Lower leg skin (tissue), 3 donors: ENCODE data around the gene OLAH.

Experiments used
- CTCF ChIP-seq, 3 donors: fragments of 450-650 bp; IDR thresholded peaks; one replicate each; pipeline ENCODE4 v1.5.1; 2016; ENCODE audit warnings: antibody characterized with exemption in 3 of 3, mild to moderate bottlenecking in 3 of 3, moderate library complexity in 2 of 3
- POLR2A ChIP-seq, 2 donors: fragments of 450-650 bp; IDR thresholded peaks; one replicate each; pipeline ENCODE4 v1.6.1; 2016 to 2017; ENCODE audit warnings: antibody characterized with exemption in 2 of 2, mild to moderate bottlenecking in 1 of 2, moderate library complexity in 1 of 2

- TF ChIP-seq CTCF (IDR thresholded peaks at IDR 0.05) (no peak), POLR2A (IDR thresholded peaks at IDR 0.05) (no peak)
Observed at GRCh38 chr10:15060638-15061037, 16.9 kb downstream of the OLAH start.
